CD4-positive, alpha-beta T cell (primary cell): ENCODE results near the gene ACHE. TPM values are rescaled to one million over a fixed set of nuclear protein-coding genes. Genes with fewer than 3 reads are reported as not detected.
A peak's percentile ranks its signal among the peaks of the same experiment; 100 is the strongest.

Source experiments
- ATAC-seq: fragments of 200-7000 bp; cut with Tn5 transposase; one replicate; pipeline ENCODE4 v1.10.0; 2022; ENCODE audit warnings: mild to moderate bottlenecking; ENCODE audit not compliant: poor library complexity
- CTCF ChIA-PET: fragments of 350-600 bp; sonication (Branson Sonifier 250); formaldehyde crosslinking; loops from one replicate; lab custom pipeline; 2021; ENCODE audit warnings: antibody characterized with exemption, inconsistent platforms; lab: Charles Lee
- POLR2A ChIA-PET: fragments of 350-600 bp; sonication (Branson Sonifier 250); formaldehyde crosslinking; loops from one replicate; lab custom pipeline; 2021; ENCODE audit warnings: antibody characterized with exemption, inconsistent platforms; lab: Charles Lee
- DNase-seq, 14 experiments: peaks; one replicate each; pipeline ENCODE4 v3.0.0-alpha.2; 2013 to 2020; ENCODE audit warnings: mixed read lengths in 2 of 14
- H3K27ac ChIP-seq, 2 donors: one replicate each; pipeline versions ENCODE4 v1.5.1 to v1.7.0; 2013; ENCODE audit warnings: low read length in 2 of 2, low read depth in 1 of 2, mild to moderate bottlenecking in 1 of 2
- H3K27me3 ChIP-seq, 2 experiments: 1 replicate in 1 of 2; 2 replicates in 1 of 2; pipeline versions ENCODE4 v1.6.1 to v1.7.0; 2013; ENCODE audit warnings: low read length in 2 of 2, control low read depth in 1 of 2, mild to moderate bottlenecking in 1 of 2, moderate library complexity in 1 of 2; ENCODE audit not compliant: insufficient read depth in 2 of 2, control insufficient read depth in 1 of 2
- H3K36me3 ChIP-seq: one replicate; pipeline ENCODE4 v1.6.1; 2013; ENCODE audit warnings: low read length, control low read depth; ENCODE audit not compliant: insufficient read depth
- H3K4me1 ChIP-seq: one replicate; pipeline ENCODE4 v1.6.1; 2013; ENCODE audit warnings: low read length, control low read depth; ENCODE audit not compliant: insufficient read depth
- H3K4me3 ChIP-seq: one replicate; pipeline ENCODE4 v1.5.1; 2013; ENCODE audit warnings: mild to moderate bottlenecking, low read length, moderate library complexity
- H3K9me3 ChIP-seq, 2 experiments: 1 replicate in 1 of 2; 2 replicates in 1 of 2; pipeline versions ENCODE4 v1.6.1 to v1.7.0; 2013; ENCODE audit warnings: low read length in 2 of 2, mild to moderate bottlenecking in 2 of 2, control low read depth in 1 of 2, moderate library complexity in 1 of 2; ENCODE audit not compliant: control insufficient read depth in 1 of 2, insufficient read depth in 1 of 2
- H3K27ac Mint-ChIP-seq: one replicate; pipeline ENCODE4 v1.8.0; 2020; ENCODE audit warnings: mixed read lengths
- H3K27me3 Mint-ChIP-seq: one replicate; pipeline ENCODE4 v1.8.0; 2021; ENCODE audit warnings: mixed read lengths
- H3K36me3 Mint-ChIP-seq: one replicate; pipeline ENCODE4 v1.8.0; 2021; ENCODE audit warnings: low read depth, mixed read lengths
- H3K4me1 Mint-ChIP-seq: one replicate; pipeline ENCODE4 v1.8.0; 2021; ENCODE audit warnings: low read depth, mixed read lengths
- H3K4me3 Mint-ChIP-seq: one replicate; pipeline ENCODE4 v1.8.0; 2020; ENCODE audit warnings: mild to moderate bottlenecking, mixed read lengths
- H3K9me3 Mint-ChIP-seq: one replicate; pipeline ENCODE4 v1.8.0; 2020; ENCODE audit warnings: mixed read lengths
- CTCF ChIP-seq: fragments of 200-600 bp; IDR thresholded peaks from one replicate; pipeline ENCODE4 v1.8.0; 2022; ENCODE audit warnings: antibody characterized with exemption, mild to moderate bottlenecking
- intact Hi-C, 2 experiments: fragments of 100-400 bp; cut with DNase I in 1 of 2; cut with micrococcal nuclease in 1 of 2; formaldehyde crosslinking; loops; one replicate each; pipeline versions ENCODE4 v1.15.1 to v1.9.0; 2023 to 2025; cut with DNase I, micrococcal nuclease
- total RNA-seq, 174 experiments: library from RNA in 2 of 174; stranded (reverse) in 2 of 174; gene quantifications; one replicate each; pipeline ENCODE4 v1.2.3 and lab custom pipeline; 2021 to 2026

ACHE gene
- total RNA-seq, 2 experiments from 2014 or later, result 0.14 to 0.22 TPM

GRCh38 chr7:100900978-100901377 lies 5.3 kb upstream of the ACHE start:
- intact Hi-C loops, result no loop called here
- no peaks in the 10 kb centered on the region for H3K36me3 ChIP-seq
- no peak overlapping the region for H3K27ac Mint-ChIP-seq
- DNase-seq (no peak), ATAC-seq (no peak)
- no peak for TF ChIP-seq CTCF
- no peaks in the 10 kb centered on the region for H3K9me3 Mint-ChIP-seq
- H3K4me1 ChIP-seq, result peaks cover 10% of the 10 kb centered on the region
- ChIA-PET CTCF (no interaction called here), POLR2A (no interaction called here)
- H3K4me3 ChIP-seq, result no peak overlapping the region
- peaks cover 13 to 26% of the 10 kb centered on the region in 2 experiments for H3K27me3 ChIP-seq
- no peak overlapping the region for H3K27ac ChIP-seq
- peaks cover 5% of the 10 kb centered on the region for H3K4me1 Mint-ChIP-seq
- H3K4me3 Mint-ChIP-seq, result no peak overlapping the region
- H3K27me3 Mint-ChIP-seq, result peaks cover 40% of the 10 kb centered on the region
- H3K36me3 Mint-ChIP-seq, result no peaks in the 10 kb centered on the region
- H3K9me3 ChIP-seq, result peaks cover 0 to 6% of the 10 kb centered on the region in 2 experiments

DNA sequence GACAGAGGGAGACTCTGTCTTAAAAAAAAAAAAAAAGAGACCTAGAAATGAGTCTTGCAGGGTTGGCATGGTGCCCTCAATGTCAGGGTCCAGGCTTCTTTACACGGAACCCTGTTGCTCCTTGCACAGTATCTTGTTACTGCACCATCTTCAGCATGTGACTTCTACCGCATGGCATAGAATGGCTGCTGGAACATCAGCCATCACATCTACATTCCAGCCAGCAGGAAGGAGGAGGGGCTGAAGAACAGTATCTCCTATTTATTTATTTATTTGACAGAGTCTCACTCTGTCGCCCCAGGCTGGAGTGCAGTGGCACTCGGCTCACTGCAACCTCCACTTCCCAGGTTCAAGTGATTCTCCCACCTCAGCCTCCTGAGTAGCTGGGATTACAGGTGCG lies 3.7 kb upstream of the ACHE start:
- Histone ChIP-seq H3K9me3 (peaks cover 0 to 7% of the 10 kb centered on the region in 2 experiments), H3K4me3 (no peak overlapping the region), H3K27me3 (peaks cover 20 to 38% of the 10 kb centered on the region in 2 experiments), H3K27ac (no peak overlapping the region), H3K4me1 (peaks cover 24% of the 10 kb centered on the region), H3K36me3 (no peaks in the 10 kb centered on the region)
- TF ChIP-seq CTCF, result no peak
- H3K27ac Mint-ChIP-seq, result no peak overlapping the region
- ChIA-PET CTCF (no interaction called here), POLR2A (no interaction called here)
- no peak overlapping the region for H3K4me3 Mint-ChIP-seq
- intact Hi-C loops, result loop anchor here (5.0 to 10.0 kb wide), 3 partner anchors 178 to 385 kb away; partner anchors contain the start of genes PLOD3 (in 1 of the 2) and ZNHIT1 (in 1 of the 2)
- no peak for DNase-seq
- ATAC-seq, result no peak
- H3K27me3 Mint-ChIP-seq, result peaks cover 43% of the 10 kb centered on the region
- no peaks in the 10 kb centered on the region for H3K9me3 Mint-ChIP-seq
- H3K4me1 Mint-ChIP-seq, result peaks cover 8% of the 10 kb centered on the region
- H3K36me3 Mint-ChIP-seq, result no peaks in the 10 kb centered on the region

- no peak for TF ChIP-seq CTCF
- CTCF ChIA-PET, result interaction anchor here (1.5 kb wide), 1 partner anchor 385 kb away, joined by 3 read pairs; no protein-coding TSS in a partner anchor
- H3K27me3 ChIP-seq, result peaks cover 30 to 52% of the 10 kb centered on the region in 2 experiments
- POLR2A ChIA-PET, result no interaction called here
- H3K36me3 ChIP-seq, result no peaks in the 10 kb centered on the region
- Mint-ChIP-seq H3K27ac (no peak overlapping the region), H3K4me3 (peak overlapping the region; percentile 68), H3K27me3 (peaks cover 49% of the 10 kb centered on the region), H3K36me3 (no peaks in the 10 kb centered on the region), H3K4me1 (peaks cover 8% of the 10 kb centered on the region), H3K9me3 (no peaks in the 10 kb centered on the region)
- H3K4me1 ChIP-seq, result peaks cover 25% of the 10 kb centered on the region
- intact Hi-C loops, result loop anchor here (1.0 to 10.0 kb wide), 4 partner anchors 161 to 387 kb away; partner anchors contain the start of genes PLOD3 (in 1 of the 2) and ZNHIT1 (in 1 of the 2)
- no peak overlapping the region for H3K4me3 ChIP-seq
- ATAC-seq (no peak), DNase-seq (no peak)
- no peak overlapping the region for H3K27ac ChIP-seq
- H3K9me3 ChIP-seq, result peaks cover 0 to 11% of the 10 kb centered on the region in 2 experiments
Observed at GRCh38 chr7:100897772-100898454, 2.2 kb upstream of the ACHE start.
